H1 (cell line): ENCODE measurements around the gene MSH2.

Experiments used
- BRCA1 ChIP-seq: IDR thresholded peaks from 2 replicates; pipeline ENCODE4 v1.6.1; 2012; ENCODE audit warnings: low read depth, low read length, improper control_type of control experiment
- CEBPB ChIP-seq: IDR thresholded peaks from 2 replicates; pipeline ENCODE4 v1.6.1; 2012; ENCODE audit warnings: low read depth, low read length
- CHD1 ChIP-seq: IDR thresholded peaks from 2 replicates; pipeline ENCODE4 v1.6.1; 2012; ENCODE audit warnings: low read depth, low read length, improper control_type of control experiment
- CTBP2 ChIP-seq: IDR thresholded peaks from 2 replicates; pipeline ENCODE4 v1.7.0; 2011; ENCODE audit warnings: borderline replicate concordance, mild to moderate bottlenecking, moderate library complexity, mixed read lengths, low read length; ENCODE audit not compliant: insufficient read depth, insufficient read length
- GABPA ChIP-seq: IDR thresholded peaks from 2 replicates; pipeline ENCODE4 v1.6.1; 2011; ENCODE audit warnings: mild to moderate bottlenecking, low read length, moderate library complexity, borderline replicate concordance; ENCODE audit not compliant: insufficient read depth
- JUN ChIP-seq: IDR thresholded peaks from 2 replicates; pipeline ENCODE4 v1.6.1; 2011; ENCODE audit warnings: low read depth, mild to moderate bottlenecking, improper control_type of control experiment, low read length
- POLR2A ChIP-seq, 2 experiments: IDR thresholded peaks; 1 replicate in 1 of 2; 2 replicates in 1 of 2; pipeline ENCODE4 v1.6.1; 2011; ENCODE audit warnings: low read depth in 2 of 2, low read length in 2 of 2, mild to moderate bottlenecking in 2 of 2; ENCODE audit errors: control extremely low read depth in 1 of 2
- POLR2AphosphoS5 ChIP-seq: IDR thresholded peaks from 2 replicates; pipeline ENCODE4 v1.6.1; 2011; ENCODE audit warnings: low read depth, low read length
- RXRA ChIP-seq: IDR thresholded peaks from 2 replicates; pipeline ENCODE4 v1.6.1; 2011; ENCODE audit warnings: low read depth, mild to moderate bottlenecking, low read length, moderate library complexity; ENCODE audit not compliant: insufficient read depth
- SIN3A ChIP-seq, 2 experiments: IDR thresholded peaks in 1 of 2; conservative IDR thresholded peaks in 1 of 2; 2 replicates each; pipeline ENCODE4 v1.6.1; 2011 to 2012; ENCODE audit warnings: low read length in 2 of 2, improper control_type of control experiment in 1 of 2, low read depth in 1 of 2, mild to moderate bottlenecking in 1 of 2
- TF ChIP-seq, protein P1 (sequence below), 3 experiments: IDR thresholded peaks; 1 replicate in 2 of 3; 2 replicates in 1 of 3; pipeline versions ENCODE4 v1.5.1 to v1.6.1; 2011; ENCODE audit warnings: low read length in 3 of 3, mild to moderate bottlenecking in 3 of 3, inconsistent platforms in 2 of 3, low read depth in 1 of 3, moderate library complexity in 1 of 3; ENCODE audit not compliant: insufficient read depth in 1 of 3; ENCODE audit errors: control extremely low read depth in 1 of 3
- TF ChIP-seq, protein P2 (sequence below): IDR thresholded peaks from 2 replicates; pipeline ENCODE4 v1.6.1; 2012; ENCODE audit warnings: inconsistent platforms
- TF ChIP-seq, protein P3 (sequence below): IDR thresholded peaks from 2 replicates; pipeline ENCODE4 v1.6.1; 2011; ENCODE audit warnings: low read length, improper control_type of control experiment

DNA sequence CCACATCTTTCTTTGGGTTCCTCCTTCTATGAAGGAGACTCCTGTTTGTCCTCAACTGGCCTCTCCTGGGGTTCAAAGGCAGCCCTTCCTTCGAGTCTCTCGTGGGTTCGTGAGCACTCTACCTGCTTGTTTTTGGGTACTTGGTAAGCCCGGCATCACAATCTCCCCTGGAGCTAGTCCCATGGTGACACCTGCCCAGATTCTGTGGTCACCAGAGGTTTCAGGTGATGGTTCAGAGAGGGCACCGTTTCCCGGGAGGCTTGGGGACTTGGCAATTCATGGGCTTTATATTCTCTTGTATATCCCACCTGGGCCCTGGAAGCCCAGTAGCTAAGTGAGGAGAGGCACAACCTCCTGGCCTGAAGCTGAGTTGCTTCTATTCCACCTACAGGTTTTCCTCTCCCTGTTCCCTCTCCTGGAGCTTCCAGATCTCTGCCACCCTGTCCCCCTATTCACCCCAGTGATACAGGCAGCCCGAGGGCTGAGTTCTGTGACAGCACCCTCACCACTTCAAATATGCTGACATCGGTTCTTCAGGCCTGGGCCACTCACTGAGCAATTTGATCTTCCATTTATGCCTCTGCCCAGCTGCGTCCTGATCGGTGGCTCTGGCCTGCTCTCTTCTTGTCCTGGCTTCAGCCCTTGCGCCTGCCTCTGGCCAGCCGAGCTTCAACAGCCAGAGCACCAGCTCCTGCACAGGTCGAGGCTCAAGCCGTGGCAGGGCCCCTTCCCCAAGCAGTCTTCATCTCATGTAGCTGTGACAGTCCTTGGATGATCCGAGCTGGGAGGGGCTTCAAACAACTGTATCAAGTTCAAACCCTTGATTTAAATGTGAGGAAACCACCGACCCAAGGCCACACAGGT is 91.5 kb downstream of the MSH2 start:
- TF ChIP-seq BRCA1 (no peak), JUN (no peak), CEBPB (no peak), POLR2A (IDR thresholded peaks at IDR 0.05; ENCODE audit: control extremely low read depth in 1 of 2, low read depth in 2 of 2, low read length in 2 of 2) (no peak), GABPA (no peak), POLR2AphosphoS5 (no peak), RXRA (no peak), SIN3A (conservative IDR thresholded peaks at IDR 0.05 in 1 of 2, IDR thresholded peaks at IDR 0.05 in 1 of 2; ENCODE audit: low read depth in 1 of 2, low read length in 2 of 2) (no peak), CTBP2 (no peak), CHD1 (no peak)
- TF ChIP-seq, protein P1, sequence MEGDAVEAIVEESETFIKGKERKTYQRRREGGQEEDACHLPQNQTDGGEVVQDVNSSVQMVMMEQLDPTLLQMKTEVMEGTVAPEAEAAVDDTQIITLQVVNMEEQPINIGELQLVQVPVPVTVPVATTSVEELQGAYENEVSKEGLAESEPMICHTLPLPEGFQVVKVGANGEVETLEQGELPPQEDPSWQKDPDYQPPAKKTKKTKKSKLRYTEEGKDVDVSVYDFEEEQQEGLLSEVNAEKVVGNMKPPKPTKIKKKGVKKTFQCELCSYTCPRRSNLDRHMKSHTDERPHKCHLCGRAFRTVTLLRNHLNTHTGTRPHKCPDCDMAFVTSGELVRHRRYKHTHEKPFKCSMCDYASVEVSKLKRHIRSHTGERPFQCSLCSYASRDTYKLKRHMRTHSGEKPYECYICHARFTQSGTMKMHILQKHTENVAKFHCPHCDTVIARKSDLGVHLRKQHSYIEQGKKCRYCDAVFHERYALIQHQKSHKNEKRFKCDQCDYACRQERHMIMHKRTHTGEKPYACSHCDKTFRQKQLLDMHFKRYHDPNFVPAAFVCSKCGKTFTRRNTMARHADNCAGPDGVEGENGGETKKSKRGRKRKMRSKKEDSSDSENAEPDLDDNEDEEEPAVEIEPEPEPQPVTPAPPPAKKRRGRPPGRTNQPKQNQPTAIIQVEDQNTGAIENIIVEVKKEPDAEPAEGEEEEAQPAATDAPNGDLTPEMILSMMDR (IDR thresholded peaks at IDR 0.05; ENCODE audit: control extremely low read depth in 1 of 3, insufficient read depth in 1 of 3, low read depth in 1 of 3, low read length in 3 of 3): no peak
- TF ChIP-seq, protein P2, sequence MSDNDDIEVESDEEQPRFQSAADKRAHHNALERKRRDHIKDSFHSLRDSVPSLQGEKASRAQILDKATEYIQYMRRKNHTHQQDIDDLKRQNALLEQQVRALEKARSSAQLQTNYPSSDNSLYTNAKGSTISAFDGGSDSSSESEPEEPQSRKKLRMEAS: no peak
- TF ChIP-seq, protein P3, sequence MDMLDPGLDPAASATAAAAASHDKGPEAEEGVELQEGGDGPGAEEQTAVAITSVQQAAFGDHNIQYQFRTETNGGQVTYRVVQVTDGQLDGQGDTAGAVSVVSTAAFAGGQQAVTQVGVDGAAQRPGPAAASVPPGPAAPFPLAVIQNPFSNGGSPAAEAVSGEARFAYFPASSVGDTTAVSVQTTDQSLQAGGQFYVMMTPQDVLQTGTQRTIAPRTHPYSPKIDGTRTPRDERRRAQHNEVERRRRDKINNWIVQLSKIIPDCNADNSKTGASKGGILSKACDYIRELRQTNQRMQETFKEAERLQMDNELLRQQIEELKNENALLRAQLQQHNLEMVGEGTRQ: no peak
